ENCODE data around the gene NSD1.
"Not testable (repeated sequence)": the region's sequence is repeated elsewhere in the genome, so short reads cannot be mapped to it uniquely, and the experiment has no call there.

The NSD1 gene

DNA sequence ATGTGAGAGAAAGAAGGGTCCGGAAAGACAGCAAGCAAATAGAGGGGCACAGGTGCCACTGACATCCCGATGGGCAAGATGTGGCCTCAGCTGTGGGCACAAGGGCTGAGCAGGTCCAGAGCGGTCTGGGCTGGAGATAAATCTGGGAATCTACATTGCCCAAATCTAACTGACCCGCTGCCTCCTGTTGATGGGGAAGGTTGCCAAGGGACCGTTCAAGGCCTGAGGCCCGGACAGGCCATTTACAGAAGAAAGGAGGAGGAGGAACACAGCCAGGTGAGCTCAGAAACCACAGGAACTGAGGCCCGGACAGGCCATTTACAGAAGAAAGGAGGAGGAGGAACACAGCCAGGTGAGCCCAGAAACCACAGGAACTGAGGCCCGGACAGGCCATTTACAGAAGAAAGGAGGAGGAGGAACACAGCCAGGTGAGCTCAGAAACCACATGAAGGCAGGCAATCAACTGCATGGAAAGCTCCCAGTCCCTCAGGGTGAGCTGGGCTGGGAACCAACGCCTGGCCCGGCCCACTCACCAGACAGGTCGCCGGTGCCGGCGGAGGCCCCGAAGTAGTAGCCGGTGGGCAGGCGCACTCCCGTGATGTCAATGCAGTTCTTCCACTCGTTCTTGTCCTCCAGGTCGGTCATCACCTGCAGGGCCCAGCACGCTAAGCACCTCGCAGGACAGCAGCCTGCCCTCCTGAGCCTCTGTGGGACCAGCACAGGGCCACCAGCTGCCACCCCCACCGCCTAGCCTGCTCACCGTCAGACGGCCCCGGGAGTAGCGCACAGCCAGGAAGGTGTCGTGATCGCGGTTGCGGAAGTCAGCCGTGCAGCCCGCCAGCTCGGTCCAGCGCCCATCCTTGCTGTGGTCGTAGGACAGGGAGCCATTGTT is 203.3 kb downstream of the NSD1 start:
- peaks cover 85% of the 10 kb centered on the region for H3K36me3 ChIP-seq (ENCODE audit: control insufficient read depth, low read length)
- H3K27me3 ChIP-seq (ENCODE audit: control insufficient read depth, low read length): no peaks in the 10 kb centered on the region
- H3K9me3 ChIP-seq (ENCODE audit: control insufficient read depth, insufficient read depth, low read length): no peaks in the 10 kb centered on the region
- H3K27ac ChIP-seq (ENCODE audit: low read depth, low read length): no peak overlapping the region
- no peaks in the 10 kb centered on the region for H3K4me1 ChIP-seq (ENCODE audit: control insufficient read depth, low read length)
- H3K9me2 ChIP-seq (replicated peaks; ENCODE audit: control insufficient read depth, low read length): no peaks in the 10 kb centered on the region
- peaks cover 30% of the 10 kb centered on the region for H3K79me2 ChIP-seq (ENCODE audit: control insufficient read depth, low read length)
- no peaks in the 10 kb centered on the region for H4K20me1 ChIP-seq (ENCODE audit: control insufficient read depth, insufficient read depth, low read depth, low read length)
- H3K4me2 ChIP-seq (ENCODE audit: low read length): no peak overlapping the region
- no peaks in the 10 kb centered on the region for H3F3A ChIP-seq (ENCODE audit: control insufficient read depth, insufficient read depth)
- no peak for TF ChIP-seq EZH2phosphoT487 (IDR thresholded peaks at IDR 0.05; ENCODE audit: borderline replicate concordance, low read length)
- TF ChIP-seq, protein P1, sequence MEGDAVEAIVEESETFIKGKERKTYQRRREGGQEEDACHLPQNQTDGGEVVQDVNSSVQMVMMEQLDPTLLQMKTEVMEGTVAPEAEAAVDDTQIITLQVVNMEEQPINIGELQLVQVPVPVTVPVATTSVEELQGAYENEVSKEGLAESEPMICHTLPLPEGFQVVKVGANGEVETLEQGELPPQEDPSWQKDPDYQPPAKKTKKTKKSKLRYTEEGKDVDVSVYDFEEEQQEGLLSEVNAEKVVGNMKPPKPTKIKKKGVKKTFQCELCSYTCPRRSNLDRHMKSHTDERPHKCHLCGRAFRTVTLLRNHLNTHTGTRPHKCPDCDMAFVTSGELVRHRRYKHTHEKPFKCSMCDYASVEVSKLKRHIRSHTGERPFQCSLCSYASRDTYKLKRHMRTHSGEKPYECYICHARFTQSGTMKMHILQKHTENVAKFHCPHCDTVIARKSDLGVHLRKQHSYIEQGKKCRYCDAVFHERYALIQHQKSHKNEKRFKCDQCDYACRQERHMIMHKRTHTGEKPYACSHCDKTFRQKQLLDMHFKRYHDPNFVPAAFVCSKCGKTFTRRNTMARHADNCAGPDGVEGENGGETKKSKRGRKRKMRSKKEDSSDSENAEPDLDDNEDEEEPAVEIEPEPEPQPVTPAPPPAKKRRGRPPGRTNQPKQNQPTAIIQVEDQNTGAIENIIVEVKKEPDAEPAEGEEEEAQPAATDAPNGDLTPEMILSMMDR (IDR thresholded peaks at IDR 0.05; ENCODE audit: low read depth, low read length, poor library complexity, severe bottlenecking): no peak
- no peak overlapping the region for H3K4me3 ChIP-seq (ENCODE audit: low read length)

DNA sequence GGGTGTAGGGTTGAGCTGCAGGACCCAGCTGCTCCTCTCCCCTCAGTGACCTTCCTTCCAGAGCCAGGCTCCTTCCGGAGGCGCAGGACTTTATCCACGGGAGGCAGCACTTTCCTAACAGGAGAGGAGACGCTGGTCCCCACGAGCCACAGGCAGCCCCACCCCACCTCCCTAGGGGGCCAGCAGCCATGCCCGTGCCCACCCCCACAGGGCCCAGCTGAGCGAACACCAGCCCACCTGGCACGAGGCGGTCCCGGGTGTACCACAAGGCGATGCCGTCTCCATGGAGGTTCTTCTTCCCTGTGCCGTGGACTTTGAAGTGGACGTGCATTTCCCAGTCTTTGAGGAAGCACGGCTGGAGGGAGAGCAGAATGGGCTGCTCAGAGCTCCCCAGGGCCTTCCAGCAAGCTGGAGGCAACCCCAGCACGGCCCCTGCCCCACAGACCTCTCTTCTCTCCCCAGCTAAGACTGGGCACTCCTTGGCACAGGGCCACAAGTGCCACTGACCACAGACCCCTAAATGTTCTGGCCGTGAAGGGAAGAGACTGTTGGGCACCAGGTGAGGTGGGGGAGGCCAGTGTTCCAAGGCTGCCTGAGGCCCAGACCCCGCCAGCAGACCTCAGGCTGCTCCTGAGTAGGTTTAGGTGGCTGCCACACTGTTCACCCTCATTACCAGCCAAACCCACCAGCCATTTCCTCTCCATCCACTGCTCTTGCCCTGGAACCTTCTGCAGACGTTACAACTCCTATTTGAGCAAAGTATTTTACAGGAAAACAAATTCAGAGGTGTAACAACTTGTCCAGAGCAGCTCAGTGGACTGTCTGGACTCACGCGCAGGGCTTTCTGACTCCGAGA is 204.9 kb downstream of the NSD1 start:
- no peaks in the 10 kb centered on the region for H3K27me3 ChIP-seq (ENCODE audit: control insufficient read depth, low read length)
- H3K27ac ChIP-seq (ENCODE audit: low read depth, low read length): no peak overlapping the region
- no peaks in the 10 kb centered on the region for H3K9me3 ChIP-seq (ENCODE audit: control insufficient read depth, insufficient read depth, low read length)
- H3K79me2 ChIP-seq (ENCODE audit: control insufficient read depth, low read length): peaks cover 43% of the 10 kb centered on the region
- H3K4me1 ChIP-seq (ENCODE audit: control insufficient read depth, low read length): no peaks in the 10 kb centered on the region
- peaks cover 80% of the 10 kb centered on the region for H3K36me3 ChIP-seq (ENCODE audit: control insufficient read depth, low read length)
- no peak overlapping the region for H3K4me2 ChIP-seq (ENCODE audit: low read length)
- TF ChIP-seq EZH2phosphoT487 (IDR thresholded peaks at IDR 0.05; ENCODE audit: borderline replicate concordance, low read length): no peak
- TF ChIP-seq, protein P1 (IDR thresholded peaks at IDR 0.05; ENCODE audit: low read depth, low read length, poor library complexity, severe bottlenecking): no peak
- no peaks in the 10 kb centered on the region for H3F3A ChIP-seq (ENCODE audit: control insufficient read depth, insufficient read depth)
- no peaks in the 10 kb centered on the region for H3K9me2 ChIP-seq (replicated peaks; ENCODE audit: control insufficient read depth, low read length)
- H4K20me1 ChIP-seq (ENCODE audit: control insufficient read depth, insufficient read depth, low read depth, low read length): no peaks in the 10 kb centered on the region
- no peak overlapping the region for H3K4me3 ChIP-seq (ENCODE audit: low read length)

DNA sequence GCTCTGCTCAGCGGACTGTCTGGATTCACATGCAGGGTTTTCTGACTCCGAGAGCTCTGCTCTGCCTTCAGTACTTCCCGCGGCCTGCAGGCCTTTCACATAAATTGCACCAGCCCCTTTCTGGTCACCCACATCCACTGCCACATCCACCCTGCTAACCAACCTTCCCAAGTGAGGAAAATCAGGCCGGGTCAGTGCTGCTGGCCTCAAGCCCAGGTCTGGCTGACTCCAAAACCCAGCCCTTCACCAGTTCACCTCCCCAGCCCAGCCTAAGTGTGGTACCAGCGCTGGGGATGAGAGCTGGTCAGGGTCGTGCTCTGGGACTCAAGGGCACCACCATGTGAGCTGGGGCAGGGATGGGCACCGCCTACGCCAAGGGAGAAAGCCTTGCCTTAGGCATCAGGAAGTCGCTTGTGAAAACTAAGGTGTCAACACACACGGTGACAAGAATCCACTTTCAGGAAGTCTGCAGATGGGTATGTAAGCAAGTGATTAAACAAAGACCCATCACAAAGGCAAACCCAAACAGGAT is 205.6 kb downstream of the NSD1 start:
- no peaks in the 10 kb centered on the region for H3K27me3 ChIP-seq (ENCODE audit: control insufficient read depth, low read length)
- H3K9me3 ChIP-seq (ENCODE audit: control insufficient read depth, insufficient read depth, low read length): no peaks in the 10 kb centered on the region
- no peaks in the 10 kb centered on the region for H3F3A ChIP-seq (ENCODE audit: control insufficient read depth, insufficient read depth)
- H4K20me1 ChIP-seq (ENCODE audit: control insufficient read depth, insufficient read depth, low read depth, low read length): no peaks in the 10 kb centered on the region
- H3K9me2 ChIP-seq (replicated peaks; ENCODE audit: control insufficient read depth, low read length): no peaks in the 10 kb centered on the region
- no peak overlapping the region for H3K4me3 ChIP-seq (ENCODE audit: low read length)
- H3K4me2 ChIP-seq (ENCODE audit: low read length): no peak overlapping the region
- H3K27ac ChIP-seq (ENCODE audit: low read depth, low read length): no peak overlapping the region
- H3K36me3 ChIP-seq (ENCODE audit: control insufficient read depth, low read length): peaks cover 77% of the 10 kb centered on the region
- H3K79me2 ChIP-seq (ENCODE audit: control insufficient read depth, low read length): peaks cover 50% of the 10 kb centered on the region
- TF ChIP-seq, protein P1 (IDR thresholded peaks at IDR 0.05; ENCODE audit: low read depth, low read length, poor library complexity, severe bottlenecking): no peak
- TF ChIP-seq EZH2phosphoT487 (IDR thresholded peaks at IDR 0.05; ENCODE audit: borderline replicate concordance, low read length): no peak
- no peaks in the 10 kb centered on the region for H3K4me1 ChIP-seq (ENCODE audit: control insufficient read depth, low read length)

DNA sequence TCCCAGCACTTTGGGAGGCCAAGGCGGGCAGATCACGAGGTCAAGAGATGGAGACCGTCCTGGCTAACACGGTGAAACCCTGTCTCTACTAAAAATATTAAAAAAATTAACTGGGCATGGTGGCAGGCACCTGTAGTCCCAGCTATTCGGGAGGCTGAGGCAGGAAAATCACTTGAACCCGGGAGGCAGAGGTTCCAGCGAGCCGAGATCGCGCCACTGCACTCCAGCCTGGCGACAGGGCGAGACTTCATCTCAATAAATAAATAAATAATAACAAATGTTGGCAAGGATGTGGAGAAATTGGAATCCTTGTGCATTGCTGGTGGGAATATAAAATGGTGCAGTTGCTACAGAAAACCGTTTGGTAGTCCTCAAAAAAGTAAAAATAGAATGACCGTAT is 209.4 kb downstream of the NSD1 start:
- not testable (repeated sequence) for H3K9me3 ChIP-seq (ENCODE audit: control insufficient read depth, insufficient read depth, low read length); H3K27ac ChIP-seq (ENCODE audit: low read depth, low read length); H3K4me3 ChIP-seq (ENCODE audit: low read length); H3K9me2 ChIP-seq (replicated peaks; ENCODE audit: control insufficient read depth, low read length); H3K27me3 ChIP-seq (ENCODE audit: control insufficient read depth, low read length); H3F3A ChIP-seq (ENCODE audit: control insufficient read depth, insufficient read depth); H4K20me1 ChIP-seq (ENCODE audit: control insufficient read depth, insufficient read depth, low read depth, low read length); H3K4me1 ChIP-seq (ENCODE audit: control insufficient read depth, low read length); H3K4me2 ChIP-seq (ENCODE audit: low read length)
- H3K36me3 ChIP-seq (ENCODE audit: control insufficient read depth, low read length): peaks cover 61% of the 10 kb centered on the region
- peaks cover 86% of the 10 kb centered on the region for H3K79me2 ChIP-seq (ENCODE audit: control insufficient read depth, low read length)

Measured in DOHH2 (cell line).